ENCODE results near the gene RHOF. TPM values are rescaled to one million over a fixed set of nuclear protein-coding genes. Genes with fewer than 3 reads are reported as not detected.

RHOF gene
- total and polyA plus RNA-seq, 2 of the 13 experiments (the other 11 are each of a cell fraction or from before 2014, with no cell fraction given) = 14.6 to 32.2 TPM

DNA sequence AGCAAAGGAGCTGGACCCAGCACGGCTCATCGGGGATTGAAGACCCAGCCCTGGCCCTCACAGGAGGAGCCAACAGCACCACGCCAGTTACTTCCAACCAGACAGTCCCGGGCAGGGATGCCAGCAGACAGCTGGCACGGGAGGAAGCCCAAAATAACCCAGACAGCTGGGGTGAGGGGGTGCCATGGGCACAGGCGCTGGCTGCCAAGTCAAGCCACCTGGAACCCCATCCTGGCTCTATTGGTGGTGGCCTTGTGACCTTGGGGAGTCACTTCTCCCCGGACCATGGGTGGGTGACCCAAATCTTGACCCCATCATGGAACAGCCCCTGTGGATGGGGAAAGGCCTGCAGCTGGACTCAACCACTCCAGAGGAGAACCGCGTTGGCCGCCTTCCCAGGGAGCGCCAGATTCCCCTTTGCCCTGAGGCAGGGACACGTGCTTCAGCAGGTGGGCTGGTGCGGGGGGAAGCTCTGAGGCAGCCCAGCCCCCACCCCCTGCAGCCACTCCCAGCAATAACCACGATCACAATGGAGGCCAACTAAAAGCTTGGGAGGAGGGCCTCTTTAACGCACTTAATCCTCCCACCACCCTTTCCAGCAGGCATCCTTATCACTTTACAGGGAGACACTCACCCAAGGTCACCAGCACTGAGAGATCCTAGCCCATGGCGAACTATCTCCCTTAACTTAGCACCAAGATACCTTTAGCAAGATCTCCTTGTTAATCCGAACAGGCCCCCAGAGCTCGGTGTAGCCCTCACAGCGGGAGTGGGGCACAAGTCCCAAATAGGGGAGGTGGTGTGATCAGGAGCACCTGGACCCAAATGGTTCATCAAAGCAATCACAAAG lies 4.7 kb upstream of the RHOF start (continued):
- TF ChIP-seq, protein P1, sequence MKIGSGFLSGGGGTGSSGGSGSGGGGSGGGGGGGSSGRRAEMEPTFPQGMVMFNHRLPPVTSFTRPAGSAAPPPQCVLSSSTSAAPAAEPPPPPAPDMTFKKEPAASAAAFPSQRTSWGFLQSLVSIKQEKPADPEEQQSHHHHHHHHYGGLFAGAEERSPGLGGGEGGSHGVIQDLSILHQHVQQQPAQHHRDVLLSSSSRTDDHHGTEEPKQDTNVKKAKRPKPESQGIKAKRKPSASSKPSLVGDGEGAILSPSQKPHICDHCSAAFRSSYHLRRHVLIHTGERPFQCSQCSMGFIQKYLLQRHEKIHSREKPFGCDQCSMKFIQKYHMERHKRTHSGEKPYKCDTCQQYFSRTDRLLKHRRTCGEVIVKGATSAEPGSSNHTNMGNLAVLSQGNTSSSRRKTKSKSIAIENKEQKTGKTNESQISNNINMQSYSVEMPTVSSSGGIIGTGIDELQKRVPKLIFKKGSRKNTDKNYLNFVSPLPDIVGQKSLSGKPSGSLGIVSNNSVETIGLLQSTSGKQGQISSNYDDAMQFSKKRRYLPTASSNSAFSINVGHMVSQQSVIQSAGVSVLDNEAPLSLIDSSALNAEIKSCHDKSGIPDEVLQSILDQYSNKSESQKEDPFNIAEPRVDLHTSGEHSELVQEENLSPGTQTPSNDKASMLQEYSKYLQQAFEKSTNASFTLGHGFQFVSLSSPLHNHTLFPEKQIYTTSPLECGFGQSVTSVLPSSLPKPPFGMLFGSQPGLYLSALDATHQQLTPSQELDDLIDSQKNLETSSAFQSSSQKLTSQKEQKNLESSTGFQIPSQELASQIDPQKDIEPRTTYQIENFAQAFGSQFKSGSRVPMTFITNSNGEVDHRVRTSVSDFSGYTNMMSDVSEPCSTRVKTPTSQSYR (CRISPR knock-in tag; IDR thresholded peaks at IDR 0.05; ENCODE audit: borderline replicate concordance) = peak; percentile 81; the same call in 1 of the 2 replicates
- TF ChIP-seq POLR2G (IDR thresholded peaks at IDR 0.05; ENCODE audit: low read depth, low read length) = peak; percentile 22
- TF ChIP-seq, protein P2, sequence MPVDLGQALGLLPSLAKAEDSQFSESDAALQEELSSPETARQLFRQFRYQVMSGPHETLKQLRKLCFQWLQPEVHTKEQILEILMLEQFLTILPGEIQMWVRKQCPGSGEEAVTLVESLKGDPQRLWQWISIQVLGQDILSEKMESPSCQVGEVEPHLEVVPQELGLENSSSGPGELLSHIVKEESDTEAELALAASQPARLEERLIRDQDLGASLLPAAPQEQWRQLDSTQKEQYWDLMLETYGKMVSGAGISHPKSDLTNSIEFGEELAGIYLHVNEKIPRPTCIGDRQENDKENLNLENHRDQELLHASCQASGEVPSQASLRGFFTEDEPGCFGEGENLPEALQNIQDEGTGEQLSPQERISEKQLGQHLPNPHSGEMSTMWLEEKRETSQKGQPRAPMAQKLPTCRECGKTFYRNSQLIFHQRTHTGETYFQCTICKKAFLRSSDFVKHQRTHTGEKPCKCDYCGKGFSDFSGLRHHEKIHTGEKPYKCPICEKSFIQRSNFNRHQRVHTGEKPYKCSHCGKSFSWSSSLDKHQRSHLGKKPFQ (CRISPR knock-in tag; IDR thresholded peaks at IDR 0.05; ENCODE audit: insufficient replicate concordance) = peak; percentile 7

Measured in HepG2 (cell line).